ENCODE measurements around the gene SCUBE2.
"Not testable (repeated sequence)": the region's sequence is repeated elsewhere in the genome, so short reads cannot be mapped to it uniquely, and the experiment has no call there.

SCUBE2 gene

GRCh38 chr11:9103542-9104276 is 12.3 kb upstream of the SCUBE2 start:
- Histone ChIP-seq H3K36me3 (ENCODE audit: insufficient read depth, low read length) (no peaks in the 10 kb centered on the region), H3K27me3 (ENCODE audit: insufficient read depth, low read length) (no peaks in the 10 kb centered on the region), H3K4me3 (ENCODE audit: low read length) (no peak overlapping the region), H3K9me3 (ENCODE audit: insufficient read depth, low read depth, low read length) (no peaks in the 10 kb centered on the region), H3K4me1 (ENCODE audit: insufficient read depth, low read length) (no peaks in the 10 kb centered on the region), H3K27ac (ENCODE audit: low read depth, low read length) (no peak overlapping the region), H3K9ac (ENCODE audit: low read depth, low read length) (no peak overlapping the region)
- 94% methylated on average over 7 of the region's 7 CpGs for WGBS

- no peaks in the 10 kb centered on the region for H3K36me3 ChIP-seq (ENCODE audit: insufficient read depth, low read length)
- H3K4me1 ChIP-seq (ENCODE audit: insufficient read depth, low read length), result no peaks in the 10 kb centered on the region
- no peaks in the 10 kb centered on the region for H3K9me3 ChIP-seq (ENCODE audit: insufficient read depth, low read depth, low read length)
- WGBS, result 89% methylated on average over 4 of the region's 4 CpGs
- H3K4me3 ChIP-seq (ENCODE audit: low read length), result no peak overlapping the region
- H3K27me3 ChIP-seq (ENCODE audit: insufficient read depth, low read length), result no peaks in the 10 kb centered on the region
- H3K27ac ChIP-seq (ENCODE audit: low read depth, low read length), result no peak overlapping the region
- H3K9ac ChIP-seq (ENCODE audit: low read depth, low read length), result no peak overlapping the region
These were observed 8.2 kb upstream of the SCUBE2 start for GRCh38 chr11:9099617-9100016.

GRCh38 chr11:9098455-9098854 is 7.1 kb upstream of the SCUBE2 start:
- WGBS, result 78% methylated on average over 2 of the region's 2 CpGs
- not testable (repeated sequence) for H3K4me1 ChIP-seq (ENCODE audit: insufficient read depth, low read length); H3K27ac ChIP-seq (ENCODE audit: low read depth, low read length); H3K9me3 ChIP-seq (ENCODE audit: insufficient read depth, low read depth, low read length); H3K36me3 ChIP-seq (ENCODE audit: insufficient read depth, low read length); H3K4me3 ChIP-seq (ENCODE audit: low read length); H3K27me3 ChIP-seq (ENCODE audit: insufficient read depth, low read length); H3K9ac ChIP-seq (ENCODE audit: low read depth, low read length)

GRCh38 chr11:9097186-9097943 is 6.0 kb upstream of the SCUBE2 start:
- not testable (repeated sequence) for H3K4me1 ChIP-seq (ENCODE audit: insufficient read depth, low read length); H3K27ac ChIP-seq (ENCODE audit: low read depth, low read length); H3K9ac ChIP-seq (ENCODE audit: low read depth, low read length); H3K36me3 ChIP-seq (ENCODE audit: insufficient read depth, low read length); H3K27me3 ChIP-seq (ENCODE audit: insufficient read depth, low read length); H3K9me3 ChIP-seq (ENCODE audit: insufficient read depth, low read depth, low read length); H3K4me3 ChIP-seq (ENCODE audit: low read length)
- WGBS, result 94% methylated on average over 23 of the region's 23 CpGs

- H3K4me3 ChIP-seq (ENCODE audit: low read length), result no peak overlapping the region
- H3K9me3 ChIP-seq (ENCODE audit: insufficient read depth, low read depth, low read length), result no peaks in the 10 kb centered on the region
- H3K27me3 ChIP-seq (ENCODE audit: insufficient read depth, low read length), result peaks cover 16% of the 10 kb centered on the region
- H3K27ac ChIP-seq (ENCODE audit: low read depth, low read length), result no peak overlapping the region
- H3K4me1 ChIP-seq (ENCODE audit: insufficient read depth, low read length), result no peaks in the 10 kb centered on the region
- WGBS, result 90% methylated on average over 5 of the region's 5 CpGs
- H3K36me3 ChIP-seq (ENCODE audit: insufficient read depth, low read length), result no peaks in the 10 kb centered on the region
- H3K9ac ChIP-seq (ENCODE audit: low read depth, low read length), result no peak overlapping the region
These were observed 5.0 kb upstream of the SCUBE2 start for GRCh38 chr11:9096427-9096826.

GRCh38 chr11:9095421-9095820 is 4.0 kb upstream of the SCUBE2 start:
- Histone ChIP-seq H3K9ac (ENCODE audit: low read depth, low read length) (no peak overlapping the region), H3K4me1 (ENCODE audit: insufficient read depth, low read length) (no peaks in the 10 kb centered on the region), H3K9me3 (ENCODE audit: insufficient read depth, low read depth, low read length) (no peaks in the 10 kb centered on the region), H3K4me3 (ENCODE audit: low read length) (no peak overlapping the region), H3K27me3 (ENCODE audit: insufficient read depth, low read length) (peaks cover 25% of the 10 kb centered on the region), H3K27ac (ENCODE audit: low read depth, low read length) (no peak overlapping the region), H3K36me3 (ENCODE audit: insufficient read depth, low read length) (no peaks in the 10 kb centered on the region)
- WGBS, result 81% methylated on average over 12 of the region's 12 CpGs

GRCh38 chr11:9094420-9094819 is 3.0 kb upstream of the SCUBE2 start:
- Histone ChIP-seq H3K36me3 (ENCODE audit: insufficient read depth, low read length) (no peaks in the 10 kb centered on the region), H3K4me3 (ENCODE audit: low read length) (no peak overlapping the region), H3K27me3 (ENCODE audit: insufficient read depth, low read length) (peaks cover 35% of the 10 kb centered on the region), H3K27ac (ENCODE audit: low read depth, low read length) (no peak overlapping the region), H3K4me1 (ENCODE audit: insufficient read depth, low read length) (peaks cover 7% of the 10 kb centered on the region; the same call in 1 of the 2 replicates), H3K9me3 (ENCODE audit: insufficient read depth, low read depth, low read length) (no peaks in the 10 kb centered on the region), H3K9ac (ENCODE audit: low read depth, low read length) (no peak overlapping the region)
- WGBS, result 94% methylated on average over 8 of the region's 8 CpGs

- 81% methylated on average over 9 of the region's 10 CpGs for WGBS
- H3K4me1 ChIP-seq (ENCODE audit: insufficient read depth, low read length), result peaks cover 7% of the 10 kb centered on the region; the same call in 1 of the 2 replicates
These were observed 1.7 kb upstream of the SCUBE2 start for GRCh38 chr11:9092853-9093778.

GRCh38 chr11:9092072-9092471 is 673 bp upstream of the SCUBE2 start:
- peak overlapping the region; percentile 40 for H3K4me3 ChIP-seq (ENCODE audit: low read length)
- H3K27me3 ChIP-seq (ENCODE audit: insufficient read depth, low read length), result peaks cover 47% of the 10 kb centered on the region
- 87% methylated on average over 3 of the region's 4 CpGs for WGBS
- no peak overlapping the region for H3K27ac ChIP-seq (ENCODE audit: low read depth, low read length)
- no peaks in the 10 kb centered on the region for H3K9me3 ChIP-seq (ENCODE audit: insufficient read depth, low read depth, low read length)
- no peak overlapping the region for H3K9ac ChIP-seq (ENCODE audit: low read depth, low read length)
- no peaks in the 10 kb centered on the region for H3K36me3 ChIP-seq (ENCODE audit: insufficient read depth, low read length)
- peaks cover 7% of the 10 kb centered on the region; the same call in 1 of the 2 replicates for H3K4me1 ChIP-seq (ENCODE audit: insufficient read depth, low read length)

More at GRCh38 chr11:9092853-9093778, 1.7 kb upstream of the SCUBE2 start:
- no peak overlapping the region for H3K4me3 ChIP-seq (ENCODE audit: low read length)
- H3K36me3 ChIP-seq (ENCODE audit: insufficient read depth, low read length), result no peaks in the 10 kb centered on the region
- H3K9ac ChIP-seq (ENCODE audit: low read depth, low read length), result no peak overlapping the region
- H3K9me3 ChIP-seq (ENCODE audit: insufficient read depth, low read depth, low read length), result no peaks in the 10 kb centered on the region
- no peak overlapping the region for H3K27ac ChIP-seq (ENCODE audit: low read depth, low read length)
- peaks cover 47% of the 10 kb centered on the region for H3K27me3 ChIP-seq (ENCODE audit: insufficient read depth, low read length)

- Histone ChIP-seq H3K4me1 (ENCODE audit: insufficient read depth, low read length) (peaks cover 7% of the 10 kb centered on the region; the same call in 1 of the 2 replicates), H3K9ac (ENCODE audit: low read depth, low read length) (peak overlapping the region; percentile 27; the same call in 1 of the 2 replicates), H3K27ac (ENCODE audit: low read depth, low read length) (no peak overlapping the region), H3K9me3 (ENCODE audit: insufficient read depth, low read depth, low read length) (no peaks in the 10 kb centered on the region), H3K36me3 (ENCODE audit: insufficient read depth, low read length) (no peaks in the 10 kb centered on the region), H3K4me3 (ENCODE audit: low read length) (peak overlapping the region; percentile 51), H3K27me3 (ENCODE audit: insufficient read depth, low read length) (peaks cover 47% of the 10 kb centered on the region)
- 26% methylated on average over 20 of the region's 20 CpGs for WGBS
These were observed 833 bp downstream of the SCUBE2 start for GRCh38 chr11:9090488-9091043.

Measured in HUES64 (cell line).